K562 (cell line): ENCODE measurements around the gene SAMD14. TPM values are rescaled to one million over a fixed set of nuclear protein-coding genes. Genes with fewer than 3 reads are reported as not detected.

Experiments
- ATAC-seq: fragments of 200-7000 bp; cut with Tn5 transposase; 3 replicates; pipeline ENCODE4 v1.9.1; 2020; ENCODE audit warnings: moderate library complexity
- BruUV-seq: library from RNA; stranded (reverse); fragments of 400-500 nt; replicated peaks from 2 replicates; lab custom pipeline; 2021; lab: Mats Ljungman, UMichigan
- CTCF ChIA-PET: fragments of 300-600 bp; formaldehyde crosslinking; extraction: SDS; loops from one replicate; lab custom pipeline; 2021; ENCODE audit warnings: low intra/inter-chr PET ratio; lab: Yijun Ruan, JAX
- POLR2A ChIA-PET: fragments of 300-600, 350-650 bp; sonication (Branson Sonifier 250); formaldehyde crosslinking; extraction: SDS; loops from one replicate; lab custom pipeline; 2021; ENCODE audit warnings: antibody characterized with exemption, inconsistent platforms; lab: Yijun Ruan, JAX
- DNase-seq, 4 experiments: peaks; one replicate each; pipeline versions ENCODE4 v3.0.0 to v3.0.0-alpha.2; 2011 to 2018; ENCODE audit warnings: low spot score in 3 of 4, mixed read lengths in 3 of 4; ENCODE audit errors: extremely low read depth in 1 of 4
- FAIRE-seq: peaks from 2 replicates; lab custom pipeline; 2011; peaks lifted over from hg19 to GRCh38; lab: Jason Lieb, UNC
- H2AFZ ChIP-seq: 2 replicates; pipeline ENCODE4 v1.6.0; 2011; ENCODE audit warnings: low read depth, low read length, control low read depth, inconsistent platforms
- H3K27ac ChIP-seq: fragments of 200-600 bp; 3 replicates; pipeline ENCODE4 v1.8.0; 2011; ENCODE audit warnings: low read depth, mild to moderate bottlenecking, control low read depth, inconsistent platforms, low read length, moderate library complexity, mixed read lengths; ENCODE audit errors: extremely low read depth
- H3K27me3 ChIP-seq, 2 experiments: fragments of 300-600 bp in 1 of 2; 2 replicates in 1 of 2; 3 replicates in 1 of 2; pipeline versions ENCODE4 v1.6.0 to v1.8.0; 2011; ENCODE audit warnings: inconsistent platforms in 2 of 2, low read length in 2 of 2, mild to moderate bottlenecking in 1 of 2, mixed read lengths in 1 of 2, moderate library complexity in 1 of 2; ENCODE audit not compliant: control insufficient read depth in 2 of 2, insufficient read depth in 2 of 2
- H3K36me3 ChIP-seq: fragments of 300-600 bp; 3 replicates; pipeline ENCODE4 v1.8.0; 2011; ENCODE audit warnings: mild to moderate bottlenecking, low read length, inconsistent platforms; ENCODE audit not compliant: control insufficient read depth, insufficient read depth
- H3K4me1 ChIP-seq, 2 experiments: fragments of 200-600 bp in 1 of 2; replicated peaks in 1 of 2; 2 replicates in 1 of 2; 3 replicates in 1 of 2; pipeline versions ENCODE4 v1.5.1 to v1.8.0; 2011; ENCODE audit warnings: inconsistent platforms in 2 of 2, low read length in 2 of 2, mild to moderate bottlenecking in 1 of 2, mixed read lengths in 1 of 2, moderate library complexity in 1 of 2; ENCODE audit not compliant: control insufficient read depth in 2 of 2, insufficient read depth in 2 of 2
- H3K4me2 ChIP-seq: 2 replicates; pipeline ENCODE4 v1.6.1; 2011; ENCODE audit warnings: low read length, control low read depth, inconsistent platforms, mixed read lengths; ENCODE audit not compliant: insufficient read depth
- H3K4me3 ChIP-seq: fragments of 200-600 bp; sonication (generic), shearing (Covaris generic); 2 replicates; pipeline ENCODE4 v1.5.1; 2016; ENCODE audit warnings: control low read depth, inconsistent platforms
- H3K79me2 ChIP-seq: fragments of 200-600 bp; 3 replicates; pipeline ENCODE4 v1.8.0; 2011; ENCODE audit warnings: low read length, inconsistent platforms; ENCODE audit not compliant: control insufficient read depth, insufficient read depth
- H3K9ac ChIP-seq, 2 experiments: 2 replicates each; pipeline versions ENCODE4 v1.6.0 to v1.6.1; 2011; ENCODE audit warnings: low read depth in 2 of 2, low read length in 2 of 2, control low read depth in 1 of 2, inconsistent platforms in 1 of 2, mild to moderate bottlenecking in 1 of 2, mixed read lengths in 1 of 2; ENCODE audit not compliant: insufficient read depth in 1 of 2
- H3K9me1 ChIP-seq: one replicate; pipeline ENCODE4 v1.6.0; 2011; ENCODE audit warnings: inconsistent platforms, mild to moderate bottlenecking, low read length, moderate library complexity; ENCODE audit not compliant: control insufficient read depth, insufficient read depth
- H3K9me3 ChIP-seq: replicated peaks from 2 replicates; pipeline ENCODE4 v1.5.1; 2011; ENCODE audit warnings: low read depth, low read length, inconsistent platforms; ENCODE audit not compliant: control insufficient read depth, insufficient read depth
- H4K20me1 ChIP-seq: replicated peaks from 2 replicates; pipeline ENCODE4 v1.6.1; 2011; ENCODE audit warnings: low read length, inconsistent platforms, mixed read lengths; ENCODE audit not compliant: control insufficient read depth, insufficient read depth
- DPF2 ChIP-seq: fragments of 450-650 bp; IDR thresholded peaks from 2 replicates; pipeline ENCODE4 v1.6.1; 2016
- GATA2 ChIP-seq: sonication (generic); formaldehyde crosslinking; IDR thresholded peaks from 2 replicates; pipeline ENCODE4 v1.4.0; 2020; ENCODE audit warnings: mild to moderate bottlenecking, missing genetic modification reagents
- GTF2E2 ChIP-seq: fragments of 200-800 bp; sonication (Bioruptor generic); IDR thresholded peaks from 2 replicates; pipeline ENCODE4 v1.6.1; 2016; ENCODE audit warnings: missing genetic modification characterization, missing compliant biosample characterization
- POLR3G ChIP-seq: IDR thresholded peaks from 2 replicates; pipeline ENCODE4 v1.6.1; 2011; ENCODE audit not compliant: insufficient read length, insufficient replicate concordance; ENCODE audit errors: extremely low read depth
- SETDB1 ChIP-seq: IDR thresholded peaks from one replicate; pipeline ENCODE4 v1.6.1; 2012; ENCODE audit warnings: low read length, control low read depth, inconsistent platforms
- ZNF561 ChIP-seq: fragments of 450-650 bp; formaldehyde crosslinking; conservative IDR thresholded peaks from 2 replicates; pipeline ENCODE4 v1.4.0; 2020; ENCODE audit warnings: mild to moderate bottlenecking, moderate library complexity
- ZSCAN32 ChIP-seq: fragments of 450-650 bp; formaldehyde crosslinking; IDR thresholded peaks from 2 replicates; pipeline ENCODE4 v1.4.0; 2020; ENCODE audit warnings: mild to moderate bottlenecking, moderate library complexity
- WGBS: fragments of 100-300 bp; shearing (Covaris generic); methylation state at CpG from one replicate; pipeline ENCODE4 v1.1.6; 2016; ENCODE audit warnings: low coverage, mixed read lengths; ENCODE audit not compliant: insufficient coverage; ENCODE audit errors: missing lambda C conversion rate; 5-methylcytosine and 5-hydroxymethylcytosine counted together
- in situ Hi-C: fragments of 300-500 bp; cut with MboI; formaldehyde crosslinking; loops from 4 replicates; pipeline ENCODE4 v1.15.0; 2018; ENCODE audit warnings: inconsistent platforms, mixed read lengths
- intact Hi-C: fragments of 100-400 bp; cut with micrococcal nuclease; formaldehyde crosslinking; loops from 2 replicates; pipeline ENCODE4 v1.14.2; 2022
- polyA plus RNA-seq, 8 experiments: library from polyadenylated mRNA; depleted of rRNA in 4 of 8; stranded (reverse) in 5 of 8; unstranded in 3 of 8; fragments of >200 nt; fragmentation: Nextera tagmentation in 2 of 8; fragmentation: Illumina TruSeq in 1 of 8; extraction: Ambion mirVana in 2 of 8; extraction: Trizol in 1 of 8; gene quantifications; 2 replicates each; pipeline versions ENCODE4 v1.2.1 to v1.2.3, GENCODE V29; 2011 to 2014; ENCODE audit warnings: inconsistent platforms in 1 of 8, missing spikeins in 1 of 8
- total RNA-seq, 7 experiments: library from RNA; depleted of rRNA in 6 of 7; stranded (reverse); fragments of >200 nt in 6 of 7; fragmentation: Illumina TruSeq in 2 of 7; extraction: Trizol in 2 of 7; gene quantifications; 2 replicates each; pipeline versions ENCODE4 v1.2.1 to v1.2.3, GENCODE V29; 2011 to 2021; ENCODE audit warnings: low replicate concordance in 1 of 7
- TF ChIP-seq, protein P1 (sequence below): fragments of 250-450 bp; sonication (Bioruptor Pico); IDR thresholded peaks from 2 replicates; pipeline ENCODE4 v1.8.0; 2021; ENCODE audit warnings: borderline replicate concordance, mild to moderate bottlenecking, moderate library complexity; ENCODE audit not compliant: poor library complexity, severe bottlenecking
- TF ChIP-seq, protein P2 (sequence below): sonication (generic); formaldehyde crosslinking; IDR thresholded peaks from 2 replicates; pipeline ENCODE4 v1.9.0; 2022; ENCODE audit warnings: mild to moderate bottlenecking, missing genetic modification reagents
- TF ChIP-seq, protein P3 (sequence below): fragments of 150-350 bp; IDR thresholded peaks from 2 replicates; pipeline ENCODE4 v1.6.1; 2014; ENCODE audit warnings: low read depth, mild to moderate bottlenecking, low read length, borderline replicate concordance
- TF ChIP-seq, protein P4 (sequence below): fragments of 250-450 bp; sonication (Bioruptor Pico); IDR thresholded peaks from 2 replicates; pipeline ENCODE4 v1.8.0; 2022; ENCODE audit warnings: moderate library complexity, mild to moderate bottlenecking, inconsistent platforms

Gene SAMD14
- total and polyA plus RNA-seq, 9 of the 15 experiments (the other 6 are each of a cell fraction or from before 2014, with no cell fraction given): 0.04 to 0.07 TPM; not detected in 7

DNA sequence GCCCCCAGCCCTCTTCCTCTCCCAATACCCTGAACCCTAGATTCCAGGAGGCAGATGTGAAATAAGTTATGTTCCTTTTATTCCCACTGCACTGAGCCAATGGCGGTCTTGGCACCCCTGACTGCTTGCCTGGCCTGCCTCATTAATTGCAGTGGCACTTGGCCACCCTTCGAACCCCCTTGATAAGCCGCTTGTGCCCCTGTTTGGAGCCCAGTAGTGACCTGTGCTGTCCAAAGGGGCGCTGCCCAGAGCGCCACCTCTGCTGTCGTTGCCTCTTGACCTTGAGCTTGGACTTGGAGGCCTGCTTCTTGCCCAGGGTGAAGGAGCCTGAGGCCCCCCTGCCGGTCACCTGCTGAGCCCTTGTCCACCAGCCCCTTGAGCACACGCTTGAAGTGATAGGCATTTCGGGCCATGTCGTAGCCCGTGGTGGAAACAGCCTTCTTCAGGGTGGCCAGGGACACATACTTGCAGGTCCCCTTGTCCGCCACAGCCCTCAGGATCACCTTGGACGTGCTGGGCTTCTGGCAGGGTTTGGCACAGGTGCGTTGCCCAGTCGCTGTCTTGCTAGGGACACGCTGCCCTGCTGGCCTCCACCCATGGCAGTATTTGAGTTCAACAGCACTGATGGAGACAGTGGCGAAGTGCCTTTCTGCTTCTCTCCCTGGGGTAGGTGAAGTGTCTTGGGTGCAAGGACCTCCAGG lies 41.6 kb upstream of the SAMD14 start:
- no TSS peak for BruUV-seq
- Histone ChIP-seq H3K4me3 (no peak overlapping the region), H3K27ac (no peak overlapping the region), H3K9me1 (no peaks in the 10 kb centered on the region), H3K79me2 (no peaks in the 10 kb centered on the region), H3K36me3 (no peaks in the 10 kb centered on the region), H3K4me2 (no peak overlapping the region), H4K20me1 (peaks cover 13% of the 10 kb centered on the region), H3K9ac (peak overlapping the region in 1 of 2 experiments; percentile 40; a peak in 1 of 4 replicates), H2AFZ (no peak overlapping the region), H3K27me3 (peaks cover 2 to 18% of the 10 kb centered on the region in 2 experiments; a peak in 2 of 5 replicates), H3K9me3 (no peaks in the 10 kb centered on the region), H3K4me1 (peaks cover 0 to 18% of the 10 kb centered on the region in 2 experiments; a peak in 2 of 5 replicates)
- ChIA-PET POLR2A (no interaction called here), CTCF (interaction anchor here (0.7 kb wide), 1 partner anchor 24 kb away, joined by 3 read pairs; no protein-coding TSS in a partner anchor)
- ATAC-seq (no peak), DNase-seq (no peak), FAIRE-seq (no peak)
- intact Hi-C loops: no loop called here
- 23% methylated on average over 17 of the region's 17 CpGs for WGBS
- in situ Hi-C loops: no loop called here
- TF ChIP-seq, protein P1, sequence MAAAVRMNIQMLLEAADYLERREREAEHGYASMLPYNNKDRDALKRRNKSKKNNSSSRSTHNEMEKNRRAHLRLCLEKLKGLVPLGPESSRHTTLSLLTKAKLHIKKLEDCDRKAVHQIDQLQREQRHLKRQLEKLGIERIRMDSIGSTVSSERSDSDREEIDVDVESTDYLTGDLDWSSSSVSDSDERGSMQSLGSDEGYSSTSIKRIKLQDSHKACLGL (CRISPR knock-in tag): no peak
- TF ChIP-seq GATA2 (CRISPR knock-in tag) (no peak), SETDB1 (no peak), DPF2 (no peak), ZSCAN32 (CRISPR knock-in tag) (no peak), GTF2E2 (tag) (no peak), ZNF561 (CRISPR knock-in tag) (no peak), POLR3G (no peak)
- TF ChIP-seq, protein P2, sequence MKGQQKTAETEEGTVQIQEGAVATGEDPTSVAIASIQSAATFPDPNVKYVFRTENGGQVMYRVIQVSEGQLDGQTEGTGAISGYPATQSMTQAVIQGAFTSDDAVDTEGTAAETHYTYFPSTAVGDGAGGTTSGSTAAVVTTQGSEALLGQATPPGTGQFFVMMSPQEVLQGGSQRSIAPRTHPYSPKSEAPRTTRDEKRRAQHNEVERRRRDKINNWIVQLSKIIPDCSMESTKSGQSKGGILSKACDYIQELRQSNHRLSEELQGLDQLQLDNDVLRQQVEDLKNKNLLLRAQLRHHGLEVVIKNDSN (CRISPR knock-in tag): no peak
- TF ChIP-seq, protein P3, sequence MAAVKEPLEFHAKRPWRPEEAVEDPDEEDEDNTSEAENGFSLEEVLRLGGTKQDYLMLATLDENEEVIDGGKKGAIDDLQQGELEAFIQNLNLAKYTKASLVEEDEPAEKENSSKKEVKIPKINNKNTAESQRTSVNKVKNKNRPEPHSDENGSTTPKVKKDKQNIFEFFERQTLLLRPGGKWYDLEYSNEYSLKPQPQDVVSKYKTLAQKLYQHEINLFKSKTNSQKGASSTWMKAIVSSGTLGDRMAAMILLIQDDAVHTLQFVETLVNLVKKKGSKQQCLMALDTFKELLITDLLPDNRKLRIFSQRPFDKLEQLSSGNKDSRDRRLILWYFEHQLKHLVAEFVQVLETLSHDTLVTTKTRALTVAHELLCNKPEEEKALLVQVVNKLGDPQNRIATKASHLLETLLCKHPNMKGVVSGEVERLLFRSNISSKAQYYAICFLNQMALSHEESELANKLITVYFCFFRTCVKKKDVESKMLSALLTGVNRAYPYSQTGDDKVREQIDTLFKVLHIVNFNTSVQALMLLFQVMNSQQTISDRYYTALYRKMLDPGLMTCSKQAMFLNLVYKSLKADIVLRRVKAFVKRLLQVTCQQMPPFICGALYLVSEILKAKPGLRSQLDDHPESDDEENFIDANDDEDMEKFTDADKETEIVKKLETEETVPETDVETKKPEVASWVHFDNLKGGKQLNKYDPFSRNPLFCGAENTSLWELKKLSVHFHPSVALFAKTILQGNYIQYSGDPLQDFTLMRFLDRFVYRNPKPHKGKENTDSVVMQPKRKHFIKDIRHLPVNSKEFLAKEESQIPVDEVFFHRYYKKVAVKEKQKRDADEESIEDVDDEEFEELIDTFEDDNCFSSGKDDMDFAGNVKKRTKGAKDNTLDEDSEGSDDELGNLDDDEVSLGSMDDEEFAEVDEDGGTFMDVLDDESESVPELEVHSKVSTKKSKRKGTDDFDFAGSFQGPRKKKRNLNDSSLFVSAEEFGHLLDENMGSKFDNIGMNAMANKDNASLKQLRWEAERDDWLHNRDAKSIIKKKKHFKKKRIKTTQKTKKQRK: no peak
- TF ChIP-seq, protein P4, sequence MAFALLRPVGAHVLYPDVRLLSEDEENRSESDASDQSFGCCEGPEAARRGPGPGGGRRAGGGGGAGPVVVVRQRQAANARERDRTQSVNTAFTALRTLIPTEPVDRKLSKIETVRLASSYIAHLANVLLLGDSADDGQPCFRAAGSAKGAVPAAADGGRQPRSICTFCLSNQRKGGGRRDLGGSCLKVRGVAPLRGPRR (CRISPR knock-in tag): no peak
